SK-N-SH (cell line): ENCODE results near the gene CCN5. TPM values are rescaled to one million over a fixed set of nuclear protein-coding genes. Genes with fewer than 3 reads are reported as not detected.

Experiments
- CTCF ChIA-PET: fragments of 300-600, 350-600 bp; formaldehyde crosslinking; extraction: SDS; loops from one replicate; lab custom pipeline; 2021; lab: Yijun Ruan, JAX
- POLR2A ChIA-PET: fragments of 350-600 bp; sonication (Branson Sonifier 250); formaldehyde crosslinking; extraction: SDS; loops from one replicate; lab custom pipeline; 2020; ENCODE audit warnings: antibody characterized with exemption, inconsistent platforms; lab: Yijun Ruan, JAX
- DNase-seq: peaks from one replicate; pipeline ENCODE4 v3.0.0; 2012
- H2AFZ ChIP-seq: fragments of 200-600 bp; sonication (generic); 2 replicates; pipeline ENCODE4 v1.8.1; 2016; ENCODE audit warnings: antibody characterized with exemption, mild to moderate bottlenecking, low read depth
- H3F3A ChIP-seq: fragments of 200-600 bp; sonication (generic); replicated peaks from 2 replicates; pipeline ENCODE3; 2016; ENCODE audit warnings: antibody characterized with exemption, mild to moderate bottlenecking; ENCODE audit not compliant: insufficient read depth
- H3K27ac ChIP-seq, 2 experiments: fragments of 200-500 bp in 1 of 2; fragments of 200-600 bp in 1 of 2; sonication (Bioruptor generic) in 1 of 2; sonication (generic), shearing (Covaris generic) in 1 of 2; 2 replicates each; pipeline versions ENCODE4 v1.5.1 to v1.6.1; 2014 to 2016; ENCODE audit warnings: low read depth in 2 of 2, inconsistent platforms in 1 of 2, low read length in 1 of 2, mild to moderate bottlenecking in 1 of 2, mixed read lengths in 1 of 2
- H3K27me3 ChIP-seq: fragments of 200-600 bp; sonication (generic), shearing (Covaris generic); 2 replicates; pipeline ENCODE4 v1.6.1; 2016; ENCODE audit warnings: mixed run types; ENCODE audit not compliant: insufficient read depth
- H3K36me3 ChIP-seq, 2 experiments: fragments of 200-500 bp in 1 of 2; fragments of 200-600 bp in 1 of 2; sonication (Bioruptor generic) in 1 of 2; sonication (generic) in 1 of 2; replicated peaks in 1 of 2; 2 replicates each; pipeline versions ENCODE3 to v1.5.1; 2014 to 2016; ENCODE audit warnings: low read length in 1 of 2, mild to moderate bottlenecking in 1 of 2; ENCODE audit not compliant: insufficient read depth in 2 of 2, control insufficient read depth in 1 of 2
- H3K4me1 ChIP-seq, 2 experiments: fragments of 200-500 bp in 1 of 2; fragments of 200-600 bp in 1 of 2; sonication (Bioruptor generic) in 1 of 2; sonication (generic), shearing (Covaris generic) in 1 of 2; 2 replicates each; pipeline versions ENCODE4 v1.5.1 to v1.6.1; 2014 to 2016; ENCODE audit warnings: low read depth in 1 of 2, low read length in 1 of 2, mixed run types in 1 of 2; ENCODE audit not compliant: insufficient read depth in 2 of 2, control insufficient read depth in 1 of 2
- H3K4me2 ChIP-seq: fragments of 200-600 bp; sonication (generic), shearing (Covaris generic); 2 replicates; pipeline ENCODE4 v1.6.1; 2017; ENCODE audit warnings: mixed run types
- H3K4me3 ChIP-seq, 2 experiments: fragments of 200-500 bp in 1 of 2; fragments of 200-600 bp in 1 of 2; sonication (Bioruptor generic) in 1 of 2; sonication (generic), shearing (Covaris generic) in 1 of 2; 2 replicates each; pipeline versions ENCODE4 v1.5.1 to v1.8.1; 2014 to 2016; ENCODE audit warnings: low read depth in 2 of 2, inconsistent platforms in 1 of 2, low read length in 1 of 2, mild to moderate bottlenecking in 1 of 2, mixed read lengths in 1 of 2, moderate library complexity in 1 of 2
- H3K79me2 ChIP-seq: fragments of 200-600 bp; sonication (generic); 2 replicates; pipeline ENCODE4 v1.8.1; 2017; ENCODE audit warnings: mild to moderate bottlenecking; ENCODE audit not compliant: insufficient read depth
- H3K9ac ChIP-seq: fragments of 200-600 bp; sonication (generic); 2 replicates; pipeline ENCODE4 v1.6.1; 2017; ENCODE audit warnings: mixed run types
- H3K9me2 ChIP-seq: fragments of 200-600 bp; sonication (generic); 2 replicates; pipeline ENCODE4 v1.6.1; 2017; ENCODE audit warnings: mixed run types
- H3K9me3 ChIP-seq: fragments of 200-600 bp; sonication (generic); 2 replicates; pipeline ENCODE4 v1.6.1; 2017; ENCODE audit warnings: mixed run types, mild to moderate bottlenecking, moderate library complexity
- H4K20me1 ChIP-seq: fragments of 200-600 bp; sonication (generic); 2 replicates; pipeline ENCODE4 v1.6.1; 2017; ENCODE audit warnings: mild to moderate bottlenecking, mixed run types; ENCODE audit not compliant: insufficient read depth
- CTCF ChIP-seq: fragments of 200-600 bp; sonication (generic); IDR thresholded peaks from 2 replicates; pipeline ENCODE4 v1.6.1; 2017; ENCODE audit warnings: antibody characterized with exemption, mild to moderate bottlenecking, moderate library complexity
- ELF1 ChIP-seq: IDR thresholded peaks from 2 replicates; pipeline ENCODE4 v1.4.0; 2012
- GABPA ChIP-seq: IDR thresholded peaks from 2 replicates; pipeline ENCODE4 v1.4.0; 2012; ENCODE audit warnings: low read depth, mild to moderate bottlenecking
- GATA2 ChIP-seq: sonication (generic); formaldehyde crosslinking; IDR thresholded peaks from 2 replicates; pipeline ENCODE4 v1.5.0; 2020; ENCODE audit warnings: mild to moderate bottlenecking, missing genetic modification reagents
- MAX ChIP-seq: IDR thresholded peaks from 2 replicates; pipeline ENCODE4 v1.4.0; 2012; ENCODE audit warnings: low read depth
- MXI1 ChIP-seq: IDR thresholded peaks from 2 replicates; pipeline ENCODE4 v1.6.1; 2012; ENCODE audit warnings: mild to moderate bottlenecking, low read depth, low read length, improper control_type of control experiment
- NFIC ChIP-seq: IDR thresholded peaks from 2 replicates; pipeline ENCODE4 v1.4.0; 2012; ENCODE audit warnings: borderline replicate concordance
- RAD21 ChIP-seq: IDR thresholded peaks from 2 replicates; pipeline ENCODE4 v1.6.1; 2012; ENCODE audit warnings: mild to moderate bottlenecking, low read length
- SIN3A ChIP-seq: IDR thresholded peaks from 2 replicates; pipeline ENCODE4 v1.6.1; 2012; ENCODE audit warnings: low read depth, mild to moderate bottlenecking, low read length, moderate library complexity, borderline replicate concordance
- SMC3 ChIP-seq: IDR thresholded peaks from 2 replicates; pipeline ENCODE4 v1.6.1; 2012; ENCODE audit warnings: low read depth, low read length, improper control_type of control experiment
- USF1 ChIP-seq: IDR thresholded peaks from 2 replicates; pipeline ENCODE4 v1.4.0; 2012; ENCODE audit warnings: low read depth, borderline replicate concordance
- USF2 ChIP-seq: fragments of 150-350 bp; IDR thresholded peaks from 2 replicates; pipeline ENCODE4 v1.6.1; 2017; ENCODE audit warnings: antibody characterized with exemption, low read length, low read depth, borderline replicate concordance
- ZBTB33 ChIP-seq: IDR thresholded peaks from 2 replicates; pipeline ENCODE4 v1.4.0; 2012; ENCODE audit warnings: low read depth, borderline replicate concordance
- WGBS: methylation state at CpG from one replicate; pipeline ENCODE4 v1.1.6; 2017; ENCODE audit warnings: low lambda C conversion rate; 5-methylcytosine and 5-hydroxymethylcytosine counted together
- polyA plus RNA-seq, 3 experiments: library from polyadenylated mRNA; depleted of rRNA; stranded (reverse); fragments of >200 nt; gene quantifications; 2 replicates each; pipeline ENCODE4 v1.2.3, GENCODE V29; 2012

The CCN5 gene
- polyA plus RNA-seq, 1 of the 3 experiments (the other 2 are of a cell fraction): 0.05 TPM

GRCh38 chr20:44738813-44739477, 23.8 kb downstream of the CCN5 start:
- DNase-seq: peak; percentile 88
- ChIA-PET CTCF (interaction anchor here (1.0 to 4.7 kb wide), 6 partner anchors 9 to 128 kb away, joined by 3 to 63 read pairs (median 4); no protein-coding TSS in a partner anchor), POLR2A (no interaction called here)
- Histone ChIP-seq H3K4me3 (peak overlapping the region in 1 of 2 experiments; percentile 40; a peak in 2 of 4 replicates), H3F3A (no peaks in the 10 kb centered on the region), H3K36me3 (no peaks in the 10 kb centered on the region), H3K79me2 (no peaks in the 10 kb centered on the region), H3K4me1 (peaks cover 0 to 29% of the 10 kb centered on the region in 2 experiments; a peak in 2 of 4 replicates), H3K9me2 (no peaks in the 10 kb centered on the region), H3K9ac (no peak overlapping the region), H3K9me3 (no peaks in the 10 kb centered on the region), H2AFZ (no peak overlapping the region), H3K27ac (peak overlapping the region in 1 of 2 experiments; percentile 62; a peak in 2 of 4 replicates), H3K27me3 (peaks cover 8% of the 10 kb centered on the region; the same call in 1 of the 2 replicates), H3K4me2 (no peak overlapping the region), H4K20me1 (no peaks in the 10 kb centered on the region)
- WGBS: 53% methylated on average over 7 of the region's 7 CpGs
- TF ChIP-seq MXI1 (peak; percentile 46; the same call in 1 of the 2 replicates), GATA2 (CRISPR knock-in tag) (no peak), ZBTB33 (no peak), ELF1 (peak; percentile 82), USF2 (peak; percentile 73), SMC3 (no peak), MAX (no peak), GABPA (peak; percentile 21; the same call in 1 of the 2 replicates), NFIC (no peak), SIN3A (no peak), CTCF (no peak), RAD21 (no peak), USF1 (peak; percentile 95)
